Loucy (cell line): Measurements from ENCODE around the gene THBS1.

Experiments used
- EZH2phosphoT487 ChIP-seq: fragments of 200-600 bp; IDR thresholded peaks from 2 replicates; pipeline ENCODE4 v1.6.1; 2018; ENCODE audit warnings: antibody characterized with exemption, mild to moderate bottlenecking, moderate library complexity, borderline replicate concordance
- TF ChIP-seq, protein P1 (sequence below): fragments of 200-600 bp; sonication (generic); conservative IDR thresholded peaks from 2 replicates; pipeline ENCODE4 v1.5.1; 2014; ENCODE audit warnings: mild to moderate bottlenecking, antibody characterized with exemption, low read length

- TF ChIP-seq, protein P1, sequence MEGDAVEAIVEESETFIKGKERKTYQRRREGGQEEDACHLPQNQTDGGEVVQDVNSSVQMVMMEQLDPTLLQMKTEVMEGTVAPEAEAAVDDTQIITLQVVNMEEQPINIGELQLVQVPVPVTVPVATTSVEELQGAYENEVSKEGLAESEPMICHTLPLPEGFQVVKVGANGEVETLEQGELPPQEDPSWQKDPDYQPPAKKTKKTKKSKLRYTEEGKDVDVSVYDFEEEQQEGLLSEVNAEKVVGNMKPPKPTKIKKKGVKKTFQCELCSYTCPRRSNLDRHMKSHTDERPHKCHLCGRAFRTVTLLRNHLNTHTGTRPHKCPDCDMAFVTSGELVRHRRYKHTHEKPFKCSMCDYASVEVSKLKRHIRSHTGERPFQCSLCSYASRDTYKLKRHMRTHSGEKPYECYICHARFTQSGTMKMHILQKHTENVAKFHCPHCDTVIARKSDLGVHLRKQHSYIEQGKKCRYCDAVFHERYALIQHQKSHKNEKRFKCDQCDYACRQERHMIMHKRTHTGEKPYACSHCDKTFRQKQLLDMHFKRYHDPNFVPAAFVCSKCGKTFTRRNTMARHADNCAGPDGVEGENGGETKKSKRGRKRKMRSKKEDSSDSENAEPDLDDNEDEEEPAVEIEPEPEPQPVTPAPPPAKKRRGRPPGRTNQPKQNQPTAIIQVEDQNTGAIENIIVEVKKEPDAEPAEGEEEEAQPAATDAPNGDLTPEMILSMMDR, result no peak
- no peak for TF ChIP-seq EZH2phosphoT487
Observed at GRCh38 chr15:39582977-39583595, 2.2 kb downstream of the THBS1 start.
